Neural crest cell (in vitro differentiated cells): ENCODE data around the gene IKZF3. TPM values are rescaled to one million over a fixed set of nuclear protein-coding genes. Genes with fewer than 3 reads are reported as not detected.
A peak's percentile ranks its signal among the peaks of the same experiment; 100 is the strongest.
"Not testable (repeated sequence)": the region's sequence is repeated elsewhere in the genome, so short reads cannot be mapped to it uniquely, and the experiment has no call there.

ENCODE experiments used
- DNase-seq: peaks from one replicate; pipeline ENCODE4 v3.0.0; 2021; ENCODE audit warnings: low read depth, mixed read lengths, low spot score
- H3K27ac Mint-ChIP-seq: one replicate; pipeline ENCODE4 v1.8.0; 2021; ENCODE audit warnings: mild to moderate bottlenecking, mixed read lengths; ENCODE audit not compliant: unreplicated experiment
- H3K27me3 Mint-ChIP-seq: 2 replicates; pipeline ENCODE4 v1.8.0; 2021; ENCODE audit warnings: low read depth, mild to moderate bottlenecking, mixed read lengths
- H3K36me3 Mint-ChIP-seq: 2 replicates; pipeline ENCODE4 v1.8.0; 2021; ENCODE audit warnings: low read depth, mild to moderate bottlenecking, mixed read lengths
- H3K4me1 Mint-ChIP-seq: 2 replicates; pipeline ENCODE4 v1.8.0; 2021; ENCODE audit warnings: mixed read lengths
- H3K4me3 Mint-ChIP-seq: one replicate; pipeline ENCODE4 v1.8.0; 2021; ENCODE audit warnings: mild to moderate bottlenecking, mixed read lengths
- H3K9me3 Mint-ChIP-seq: 2 replicates; pipeline ENCODE4 v1.8.0; 2021; ENCODE audit warnings: mixed read lengths
- CTCF ChIP-seq: fragments of 200-600 bp; sonication (generic); conservative IDR thresholded peaks from 2 replicates; pipeline ENCODE4 v1.5.0; 2021; ENCODE audit warnings: antibody characterized with exemption, mild to moderate bottlenecking
- long read RNA-seq: library from polyadenylated mRNA; unstranded; transcript quantifications from one replicate; pipeline ENCODE4 v2.0.0, GENCODE V29; 2020
- total RNA-seq: library from RNA; stranded (reverse); gene quantifications from 2 replicates; pipeline ENCODE4 v1.2.1, GENCODE V29; 2021

The IKZF3 gene
- total RNA-seq, result not detected in 2 replicates
- long read RNA-seq, result 0 reads

- Mint-ChIP-seq H3K9me3 (peaks cover 7% of the 10 kb centered on the region), H3K4me3 (no peak within 1 kb of the TSS), H3K4me1 (no peaks in the 10 kb centered on the region), H3K27me3 (peaks cover 83% of the 10 kb centered on the region), H3K27ac (no peak within 1 kb of the TSS), H3K36me3 (peaks cover 3% of the 10 kb centered on the region)
- peak; percentile 49 for DNase-seq
- TF ChIP-seq CTCF, result peak; percentile 22
These were observed at the start of gene IKZF3 for GRCh38 chr17:39863918-39864746. TSS of gene IKZF3 (minus strand) at chr17:39864312. CDS start at chr17:39864126, 186 bp downstream.

- no peak overlapping the region for H3K4me3 Mint-ChIP-seq
- H3K9me3 Mint-ChIP-seq, result no peaks in the 10 kb centered on the region
These were observed 44.8 kb upstream of the IKZF3 start for GRCh38 chr17:39908789-39909352.

GRCh38 chr17:39904990-39905288, 40.8 kb upstream of the IKZF3 start:
- TF ChIP-seq CTCF, result no peak
- Mint-ChIP-seq H3K4me3 (no peak overlapping the region), H3K9me3 (no peaks in the 10 kb centered on the region), H3K36me3 (no peaks in the 10 kb centered on the region), H3K27me3 (no peaks in the 10 kb centered on the region), H3K27ac (no peak overlapping the region), H3K4me1 (no peaks in the 10 kb centered on the region)
- DNase-seq, result no peak

More at GRCh38 chr17:39908789-39909352, 44.8 kb upstream of the IKZF3 start:
- no peak for TF ChIP-seq CTCF
- DNase-seq, result no peak
- Mint-ChIP-seq H3K27me3 (no peaks in the 10 kb centered on the region), H3K36me3 (no peaks in the 10 kb centered on the region), H3K4me1 (no peaks in the 10 kb centered on the region), H3K27ac (no peak overlapping the region)

- H3K4me3 Mint-ChIP-seq, result no peak overlapping the region
- H3K9me3 Mint-ChIP-seq, result no peaks in the 10 kb centered on the region
- TF ChIP-seq CTCF, result no peak
- H3K4me1 Mint-ChIP-seq, result no peaks in the 10 kb centered on the region
- no peaks in the 10 kb centered on the region for H3K36me3 Mint-ChIP-seq
- H3K27me3 Mint-ChIP-seq, result no peaks in the 10 kb centered on the region
- H3K27ac Mint-ChIP-seq, result no peak overlapping the region
- DNase-seq, result no peak
These were observed 39.2 kb upstream of the IKZF3 start for GRCh38 chr17:39903158-39903884.

- not testable (repeated sequence) for H3K36me3 Mint-ChIP-seq, H3K4me3 Mint-ChIP-seq, H3K4me1 Mint-ChIP-seq, H3K9me3 Mint-ChIP-seq, DNase-seq, H3K27me3 Mint-ChIP-seq, H3K27ac Mint-ChIP-seq
These were observed 37.9 kb upstream of the IKZF3 start for GRCh38 chr17:39902027-39902426.

- Mint-ChIP-seq H3K9me3 (no peaks in the 10 kb centered on the region), H3K4me1 (no peaks in the 10 kb centered on the region), H3K4me3 (no peak overlapping the region), H3K36me3 (no peaks in the 10 kb centered on the region), H3K27ac (no peak overlapping the region), H3K27me3 (peaks cover 6% of the 10 kb centered on the region)
- no peak for DNase-seq
- no peak for TF ChIP-seq CTCF
These were observed 35.1 kb upstream of the IKZF3 start for GRCh38 chr17:39899215-39899614.
